HG03097 (cell line): Measurements from ENCODE around the gene GNB2.
"Not testable (repeated sequence)": the region's sequence is repeated elsewhere in the genome, so short reads cannot be mapped to it uniquely, and the experiment has no call there.

Experiments
- ATAC-seq: cut with Tn5 transposase; IDR thresholded peaks from one replicate; pipeline ENCODE4 v1.9.1; 2021; ENCODE audit not compliant: unreplicated experiment, low FRiP score

Gene GNB2

GRCh38 chr7:100723732-100724275, 50.3 kb downstream of the GNB2 start:
- ATAC-seq = no peak

- not testable (repeated sequence) for ATAC-seq
Observed at GRCh38 chr7:100724364-100724763, 50.8 kb downstream of the GNB2 start.

- ATAC-seq = no peak
Observed at GRCh38 chr7:100726996-100727761, 53.6 kb downstream of the GNB2 start.

GRCh38 chr7:100728196-100728595, 54.7 kb downstream of the GNB2 start:
- no peak for ATAC-seq
